Hematopoietic multipotent progenitor cell (in vitro differentiated cells): ENCODE measurements around the gene DBNL. TPM values are rescaled to one million over a fixed set of nuclear protein-coding genes. Genes with fewer than 3 reads are reported as not detected.

Experiments used
- DNase-seq, 3 donors: peaks; one replicate each; pipeline ENCODE4 v3.0.0-alpha.2; 2011 to 2015; ENCODE audit warnings: low read depth in 2 of 3, low spot score in 2 of 3
- total RNA-seq: library from RNA; depleted of rRNA; stranded (reverse); fragments of >200 nt; gene quantifications from one replicate; pipeline ENCODE4 v1.2.3, GENCODE V29; 2012

DBNL gene
- total RNA-seq, 1 donor, result 125 TPM

GRCh38 chr7:44075296-44076075 is 31.0 kb downstream of the DBNL start:
- DNase-seq, result no peak

GRCh38 chr7:44076101-44076895 is 31.8 kb downstream of the DBNL start:
- no peak for DNase-seq

- DNase-seq, result no peak
Measured at GRCh38 chr7:44077061-44077460, 32.6 kb downstream of the DBNL start.

- DNase-seq, result no peak
Measured at GRCh38 chr7:44077681-44078091, 33.2 kb downstream of the DBNL start.

GRCh38 chr7:44078521-44078920 is 34.0 kb downstream of the DBNL start:
- DNase-seq, result no peak

- no peak for DNase-seq
Measured at GRCh38 chr7:44079331-44080021, 35.0 kb downstream of the DBNL start.

- DNase-seq, result no peak
Measured at GRCh38 chr7:44080118-44080517, 35.6 kb downstream of the DBNL start.

- DNase-seq, result no peak
Measured at GRCh38 chr7:44080686-44081265, 36.3 kb downstream of the DBNL start.

- peak in 2 of 3 donors; percentile 60 to 71 for DNase-seq
Measured at GRCh38 chr7:44081266-44081748, 36.8 kb downstream of the DBNL start.

GRCh38 chr7:44082541-44083207 is 38.2 kb downstream of the DBNL start:
- peak; percentile 89 to 99 (median 99) for DNase-seq

GRCh38 chr7:44083796-44084195 is 39.3 kb downstream of the DBNL start:
- DNase-seq, result no peak

GRCh38 chr7:44084701-44085100 is 40.2 kb downstream of the DBNL start:
- no peak for DNase-seq

GRCh38 chr7:44085546-44085945 is 41.0 kb downstream of the DBNL start:
- no peak for DNase-seq

GRCh38 chr7:44086627-44087026 is 42.1 kb downstream of the DBNL start:
- no peak for DNase-seq

- DNase-seq, result no peak
Measured at GRCh38 chr7:44087911-44088838, 43.7 kb downstream of the DBNL start.

- no peak for DNase-seq
Measured at GRCh38 chr7:44093102-44093641, 48.7 kb downstream of the DBNL start.

GRCh38 chr7:44094365-44094764 is 49.9 kb downstream of the DBNL start:
- DNase-seq, result no peak

GRCh38 chr7:44094883-44095592 is 50.5 kb downstream of the DBNL start:
- DNase-seq, result no peak
